NCI-H82 treated with DMSO at 0.1 percent for 48 hours (cell line): Measurements from ENCODE around the gene HDAC9.
"Not testable (repeated sequence)": the region's sequence is repeated elsewhere in the genome, so short reads cannot be mapped to it uniquely, and the experiment has no call there.

Experiments used
- DNase-seq: peaks from one replicate; lab custom pipeline; 2025; ENCODE audit not compliant: unreplicated experiment; lab: John Stamatoyannopoulos, UW

The HDAC9 gene

GRCh38 chr7:18996583-18996982 is 501.0 kb downstream of the HDAC9 start:
- no peak for DNase-seq

GRCh38 chr7:18997477-18998150 is 502.1 kb downstream of the HDAC9 start:
- no peak for DNase-seq

- no peak for DNase-seq
These were observed 504.9 kb downstream of the HDAC9 start for GRCh38 chr7:19000410-19000809.

- no peak for DNase-seq
These were observed 506.3 kb downstream of the HDAC9 start for GRCh38 chr7:19001854-19002253.

GRCh38 chr7:19009241-19009935 is 513.8 kb downstream of the HDAC9 start:
- DNase-seq = no peak

GRCh38 chr7:19009936-19010280 is 514.4 kb downstream of the HDAC9 start:
- no peak for DNase-seq

GRCh38 chr7:19011212-19011611 is 515.7 kb downstream of the HDAC9 start:
- no peak for DNase-seq

- no peak for DNase-seq
These were observed 519.5 kb downstream of the HDAC9 start for GRCh38 chr7:19015098-19015497.

GRCh38 chr7:19016140-19016539 is 520.6 kb downstream of the HDAC9 start:
- DNase-seq = no peak

GRCh38 chr7:19017374-19017773 is 521.8 kb downstream of the HDAC9 start:
- DNase-seq = no peak

GRCh38 chr7:19020062-19020461 is 524.5 kb downstream of the HDAC9 start:
- no peak for DNase-seq

GRCh38 chr7:19020711-19021110 is 525.2 kb downstream of the HDAC9 start:
- no peak for DNase-seq

- no peak for DNase-seq
These were observed 527.9 kb downstream of the HDAC9 start for GRCh38 chr7:19023477-19023876.

GRCh38 chr7:19024261-19024660 is 528.7 kb downstream of the HDAC9 start:
- DNase-seq = no peak

GRCh38 chr7:19026888-19027287 is 531.3 kb downstream of the HDAC9 start:
- DNase-seq = no peak

- DNase-seq = no peak
These were observed 534.7 kb downstream of the HDAC9 start for GRCh38 chr7:19030281-19030680.

GRCh38 chr7:19032942-19033341 is 537.4 kb downstream of the HDAC9 start:
- DNase-seq = not testable (repeated sequence)

- no peak for DNase-seq
These were observed 556.3 kb downstream of the HDAC9 start for GRCh38 chr7:19051767-19052375.
